Stimulated activated CD8-positive, alpha-beta memory T cell treated with anti-CD3 and anti-CD28 coated beads, Interleukin-7, amount 100 ng/mL, for 24 hours (primary cell): ENCODE data around the gene CTSH.
"Not testable (repeated sequence)": the region's sequence is repeated elsewhere in the genome, so short reads cannot be mapped to it uniquely, and the experiment has no call there.

Experiments
- DNase-seq: peaks from one replicate; pipeline ENCODE4 v3.0.0-alpha.2; 2020; ENCODE audit warnings: low read depth

CTSH gene

GRCh38 chr15:78938658-78939488 lies 6.0 kb downstream of the CTSH start:
- no peak for DNase-seq

DNA sequence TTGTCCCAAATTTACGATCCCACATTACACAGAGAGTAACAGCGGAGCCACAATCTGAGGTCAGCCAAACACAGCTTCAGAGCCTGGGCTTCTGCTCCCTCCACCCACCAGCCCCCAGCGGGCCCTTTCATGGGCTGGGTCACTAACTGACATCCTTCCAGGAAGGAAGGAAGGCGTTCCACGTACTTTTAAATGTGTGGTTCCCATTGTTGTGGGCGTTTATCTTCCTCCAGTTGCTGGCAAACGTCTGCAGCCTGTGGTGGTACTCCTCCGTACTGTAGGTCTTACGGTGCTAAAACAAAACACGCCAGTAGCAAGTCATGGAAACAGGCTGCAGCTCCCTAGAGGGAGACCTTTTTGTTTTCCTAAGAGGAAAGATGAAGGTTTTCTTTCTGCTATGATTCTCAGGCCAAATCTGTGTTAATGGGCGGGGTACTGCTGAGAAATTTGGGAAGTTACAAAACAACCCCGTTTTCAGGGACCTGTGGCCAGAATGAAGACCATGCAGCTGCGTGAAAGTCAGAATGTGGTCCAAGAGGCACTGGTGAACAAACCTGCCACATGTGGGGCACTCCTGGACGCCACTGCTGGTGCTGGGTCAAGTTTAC lies 7.6 kb downstream of the CTSH start:
- no peak for DNase-seq

DNA sequence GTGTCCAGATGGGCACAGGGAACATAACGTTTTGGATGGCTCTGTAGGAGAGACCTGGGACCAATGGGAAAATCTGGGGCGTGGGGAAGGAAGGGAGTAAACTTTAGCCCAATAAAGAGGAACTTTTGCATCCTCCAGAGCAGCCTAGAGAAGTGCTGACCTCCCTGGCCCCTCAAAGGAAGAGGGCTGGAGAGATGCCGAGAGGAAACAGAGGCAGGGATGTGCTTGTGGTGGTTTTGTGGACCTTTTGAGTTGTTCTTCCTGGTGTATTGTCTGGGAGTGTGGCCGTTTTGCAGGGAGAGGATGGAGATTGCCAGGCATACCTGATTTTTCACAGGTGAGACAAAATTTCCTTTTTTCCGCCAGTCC lies 10.2 kb downstream of the CTSH start:
- DNase-seq, result no peak

DNA sequence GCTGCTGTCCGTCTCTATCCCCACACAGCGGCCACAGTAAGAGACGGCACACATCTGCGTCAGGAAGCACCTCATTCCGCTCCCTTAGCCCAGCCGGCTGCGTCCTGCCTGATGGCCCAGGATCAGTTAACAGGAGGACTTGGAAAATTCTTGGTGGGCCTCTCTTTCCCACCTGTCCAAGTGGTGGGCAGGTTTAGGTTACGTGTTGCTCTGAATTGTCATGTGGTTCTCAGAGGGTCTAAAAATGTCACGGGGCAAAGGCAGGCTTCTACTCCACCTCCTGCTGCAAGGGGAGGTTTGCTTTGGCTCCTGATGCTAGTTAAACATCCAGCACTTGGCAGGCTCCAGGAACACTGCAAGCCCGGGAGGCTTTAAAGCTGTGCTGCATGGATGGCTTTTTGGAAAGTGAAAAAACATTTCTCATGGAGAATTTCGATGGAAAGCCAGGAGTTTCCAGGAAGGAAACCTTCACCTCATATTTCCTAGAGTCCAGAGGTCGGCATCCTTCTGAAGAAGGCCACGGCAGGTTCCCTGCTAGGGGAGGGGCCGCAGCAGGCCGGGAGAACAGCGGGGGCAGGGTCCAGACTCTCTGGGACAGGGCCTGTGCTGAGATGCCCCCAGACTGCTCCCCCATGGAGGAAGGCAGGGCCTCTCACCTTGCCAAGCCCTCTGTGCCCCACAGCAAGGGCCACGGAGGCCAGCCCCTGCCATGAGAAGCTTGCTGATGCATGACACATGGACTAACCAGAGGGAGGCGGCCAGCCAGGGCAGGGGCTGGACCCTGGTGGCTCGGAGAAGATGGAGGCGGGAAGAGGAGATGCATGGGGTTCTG lies 10.8 kb downstream of the CTSH start:
- DNase-seq, result no peak

DNA sequence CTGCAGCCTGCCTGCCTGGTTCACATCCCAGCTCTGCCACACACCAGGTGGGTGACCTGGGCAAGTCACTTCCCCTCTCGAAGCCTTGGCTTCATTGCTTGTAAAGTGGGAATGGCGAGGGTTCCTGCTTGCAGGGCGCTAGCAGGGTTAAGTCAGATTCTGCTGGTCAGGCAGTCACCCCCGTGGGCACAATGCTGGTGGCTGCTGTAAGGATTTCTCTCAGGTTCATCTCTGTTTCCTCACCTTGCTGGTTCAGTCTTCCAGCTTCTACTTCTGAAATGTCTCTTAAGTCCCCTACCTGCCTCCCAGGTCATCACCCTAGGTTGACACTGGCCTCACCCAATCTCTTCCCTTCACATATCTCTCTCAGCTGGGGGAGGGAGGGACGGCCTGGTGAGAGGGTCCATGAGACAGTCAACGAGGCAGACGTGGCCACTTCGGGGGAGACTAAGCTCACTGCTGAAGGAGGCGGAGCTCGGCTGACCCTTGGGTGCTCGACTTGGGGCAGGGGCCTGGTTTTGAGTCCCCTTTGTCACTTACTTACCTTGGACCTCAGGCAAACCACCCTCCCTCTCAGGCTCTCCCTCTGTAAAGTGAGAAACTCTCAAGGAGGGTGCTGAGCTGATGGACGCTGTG lies 11.5 kb downstream of the CTSH start:
- no peak for DNase-seq

- DNase-seq, result no peak
Measured at GRCh38 chr15:78932258-78932808, 12.5 kb downstream of the CTSH start.

DNA sequence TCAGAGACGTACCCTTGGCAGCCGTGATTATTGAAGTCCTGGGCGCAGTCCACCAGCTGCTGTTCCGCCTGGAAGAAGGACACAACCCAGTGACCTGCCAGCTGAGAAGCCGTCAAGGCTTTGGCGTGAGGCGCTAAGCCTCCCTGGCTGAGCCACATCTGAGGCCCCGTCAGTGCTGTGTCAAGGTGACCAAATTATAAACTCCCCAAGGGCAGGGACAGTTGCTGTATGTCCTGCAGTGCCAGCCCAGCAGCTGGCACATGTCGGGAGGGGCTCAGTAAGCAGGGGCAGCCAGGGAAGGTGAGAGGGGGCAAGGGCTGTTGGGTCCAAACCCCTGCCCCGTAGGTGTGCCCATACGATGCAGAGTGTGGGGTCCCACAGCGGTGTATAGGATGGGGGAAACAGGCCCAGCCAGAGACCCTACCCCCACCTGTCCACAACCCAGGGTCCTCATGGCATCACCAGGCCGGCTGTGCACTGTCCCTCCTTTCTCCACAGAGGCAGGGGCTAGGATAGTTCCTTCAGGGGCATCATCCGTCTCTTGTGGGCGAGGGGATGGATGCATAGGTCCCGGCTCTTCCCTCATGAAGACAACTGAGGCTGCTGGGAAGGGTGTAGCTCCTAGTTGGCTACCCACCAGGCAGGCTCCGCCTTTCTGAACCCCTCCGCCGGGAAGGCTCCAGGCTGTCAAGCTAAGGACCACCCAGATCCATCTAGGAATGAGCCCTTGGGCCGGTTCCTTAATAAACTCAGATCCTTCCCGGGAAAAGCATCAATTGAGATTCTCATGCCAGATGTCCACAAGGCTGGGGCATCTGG lies 13.2 kb downstream of the CTSH start:
- no peak for DNase-seq

DNA sequence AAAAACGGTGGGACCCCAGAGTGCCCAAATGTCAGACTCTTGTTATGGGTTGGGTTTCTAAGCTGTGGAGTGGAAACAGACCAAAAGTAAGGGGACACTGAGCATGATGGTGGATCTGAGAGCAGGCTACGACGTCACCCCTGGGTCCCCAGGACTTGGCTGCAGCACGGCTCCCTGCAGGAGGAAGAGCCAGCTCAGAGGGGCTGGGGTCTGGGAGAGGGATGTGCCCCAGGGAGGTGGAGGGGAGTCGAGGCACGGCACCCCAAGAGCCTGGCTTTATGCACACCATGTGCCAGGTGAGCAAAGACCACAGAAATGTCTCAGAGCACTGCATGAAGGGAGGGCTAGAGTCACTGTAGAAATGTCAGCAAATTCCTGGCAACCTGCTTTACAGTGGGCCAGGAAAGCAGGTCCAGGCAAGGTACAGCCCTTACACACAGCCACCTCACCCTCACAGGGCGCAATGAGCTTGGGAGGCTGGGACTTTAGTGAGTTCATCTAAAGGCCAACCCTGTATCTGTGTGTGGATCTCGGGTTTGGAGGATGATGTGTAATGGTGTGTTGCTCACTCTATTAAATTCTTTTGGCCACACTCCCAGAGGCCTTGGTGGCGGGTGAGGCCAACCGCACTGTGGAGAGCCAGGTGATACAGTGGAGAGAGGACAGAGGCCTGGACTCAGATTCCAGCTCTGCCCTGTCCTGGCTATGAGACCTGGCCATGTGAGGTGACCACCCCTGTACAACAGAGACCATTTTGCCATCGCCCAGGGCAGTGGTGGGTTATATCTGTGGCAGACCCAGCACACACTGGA lies 14.1 kb downstream of the CTSH start:
- DNase-seq, result no peak

GRCh38 chr15:78929536-78930264 lies 15.1 kb downstream of the CTSH start:
- no peak for DNase-seq

GRCh38 chr15:78928616-78929093 lies 16.2 kb downstream of the CTSH start:
- no peak for DNase-seq

- not testable (repeated sequence) for DNase-seq
Measured at GRCh38 chr15:78928176-78928575, 16.7 kb downstream of the CTSH start.

DNA sequence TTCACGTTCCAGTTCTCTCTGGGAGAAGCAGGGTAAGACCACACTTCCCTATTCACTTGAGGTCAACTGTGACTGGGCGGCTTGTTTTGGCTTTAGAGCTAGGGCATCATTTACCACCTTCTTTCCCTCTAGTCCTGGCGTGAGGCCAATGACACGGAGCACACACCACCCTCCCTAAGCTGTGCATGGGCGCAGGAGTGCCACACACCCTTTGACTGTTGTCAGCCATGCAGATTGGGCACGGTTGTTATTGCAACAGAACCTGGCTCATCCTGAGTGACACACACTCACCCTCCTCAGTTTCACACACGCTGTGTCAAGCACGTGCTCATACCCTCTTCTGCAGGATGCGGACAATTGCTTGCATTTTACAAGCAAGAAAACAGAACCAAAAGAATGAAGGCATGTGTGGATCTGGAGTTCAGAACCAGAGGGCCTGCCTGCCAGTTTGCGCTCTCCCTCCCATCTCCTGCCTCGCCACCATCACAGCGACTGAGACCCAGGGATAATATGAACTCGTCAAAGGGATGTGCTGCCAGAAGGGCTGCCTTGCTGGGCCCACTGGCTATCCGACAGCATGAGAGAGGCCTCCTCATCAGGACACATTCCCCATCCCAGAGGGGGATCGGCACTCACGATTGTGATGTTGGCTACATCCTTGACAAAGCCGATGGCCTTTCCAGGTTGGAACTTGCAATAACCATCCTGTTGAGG lies 17.6 kb downstream of the CTSH start:
- DNase-seq, result no peak

- no peak for DNase-seq
Measured at GRCh38 chr15:78925956-78926743, 18.7 kb downstream of the CTSH start.

DNA sequence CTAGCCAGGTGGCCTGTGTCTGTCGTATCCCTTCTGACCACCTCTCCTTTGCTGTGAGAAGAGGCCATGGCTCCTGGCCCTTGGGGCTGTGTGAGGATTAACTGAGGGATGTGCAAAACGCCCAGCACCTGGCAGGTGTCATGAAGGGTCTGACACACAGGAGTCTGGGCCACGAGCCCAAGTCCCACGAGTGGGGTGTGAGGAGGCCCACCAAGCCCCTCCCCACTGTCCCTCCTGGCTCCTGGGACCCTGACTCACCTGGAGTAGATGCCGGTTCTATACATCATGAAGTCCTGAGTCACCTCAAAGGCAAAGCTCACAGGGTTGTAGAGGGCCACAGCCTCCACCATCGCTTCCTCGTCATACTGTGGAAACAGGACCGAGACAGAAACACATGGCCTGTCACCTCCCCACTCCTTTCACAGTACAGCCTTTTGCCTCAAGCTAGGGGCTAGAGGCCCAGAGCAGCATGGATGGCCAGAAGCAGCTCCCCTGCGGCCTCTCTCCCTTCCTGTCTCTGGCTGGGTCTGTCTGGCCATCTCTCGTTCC lies 19.7 kb downstream of the CTSH start:
- no peak for DNase-seq

- DNase-seq, result no peak
Measured at GRCh38 chr15:78923480-78924360, 21.1 kb downstream of the CTSH start.

GRCh38 chr15:78923015-78923414 lies 21.8 kb downstream of the CTSH start:
- DNase-seq, result no peak

GRCh38 chr15:78922527-78922926 lies 22.3 kb downstream of the CTSH start:
- DNase-seq, result no peak
